Parietal lobe (tissue), 1 donor: ENCODE measurements around the gene SPTA1. TPM values are rescaled to one million over a fixed set of nuclear protein-coding genes. Genes with fewer than 3 reads are reported as not detected.

Experiments
- total RNA-seq: library from RNA; depleted of rRNA; stranded (reverse); fragments of >200 nt; gene quantifications from one replicate; pipeline ENCODE4 v1.2.3, GENCODE V29; 2014

SPTA1 gene
- total RNA-seq: 1.3 TPM

GRCh38 chr1:158686111-158687009, at the start of gene SPTA1:
SPTA1 (minus strand) TSS chr1:158686715; CDS start chr1:158686517, 198 bp downstream.

DNA sequence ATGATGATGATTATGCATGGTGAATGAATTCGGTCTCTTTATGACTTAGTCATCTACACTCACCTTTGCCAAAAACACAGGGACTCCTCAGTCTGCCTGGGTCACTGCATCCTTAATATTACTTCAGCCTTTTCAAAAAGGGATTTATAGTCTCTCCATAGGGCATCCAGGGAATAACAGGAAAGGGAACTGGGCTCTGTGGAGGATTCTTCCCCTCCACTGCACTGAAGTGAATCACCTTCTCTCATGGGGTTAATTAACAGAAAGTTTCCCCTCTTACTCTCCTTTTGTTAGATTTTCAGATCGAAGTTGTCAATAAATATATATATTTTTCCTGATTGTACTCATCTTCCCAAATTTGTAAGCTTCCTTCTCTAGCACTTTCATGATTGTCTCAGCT, 34.1 kb upstream of the SPTA1 start, which contains the start of gene OR6K3:
OR6K3 (minus strand) TSS at position 101 of the 400 bp plus-strand sequence. CDS start 2,605 bp downstream, outside the sequence.

DNA sequence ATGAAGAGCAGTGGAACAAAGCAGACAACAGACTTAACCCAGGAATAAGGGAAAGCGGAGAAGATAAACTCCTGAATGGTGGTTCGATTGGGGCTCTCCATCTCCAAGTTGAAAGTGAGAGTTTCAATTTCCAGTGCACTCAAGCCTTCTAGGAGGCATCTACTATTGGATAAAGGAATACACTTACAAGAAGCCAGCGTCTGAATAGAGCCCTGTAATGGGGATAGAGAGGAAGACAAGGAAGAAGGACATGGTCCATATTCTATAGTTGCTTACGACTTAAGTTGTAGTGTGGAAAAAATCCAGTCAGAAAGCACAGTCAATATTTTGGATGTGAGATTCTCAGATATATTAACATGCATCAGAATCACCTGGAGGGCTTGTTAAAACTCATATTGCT, 14.0 kb upstream of the SPTA1 start, which contains the start of gene OR6K2:
OR6K2 (minus strand) TSS at position 101 of the 400 bp plus-strand sequence; CDS start at position 101, 0 bp downstream.

DNA sequence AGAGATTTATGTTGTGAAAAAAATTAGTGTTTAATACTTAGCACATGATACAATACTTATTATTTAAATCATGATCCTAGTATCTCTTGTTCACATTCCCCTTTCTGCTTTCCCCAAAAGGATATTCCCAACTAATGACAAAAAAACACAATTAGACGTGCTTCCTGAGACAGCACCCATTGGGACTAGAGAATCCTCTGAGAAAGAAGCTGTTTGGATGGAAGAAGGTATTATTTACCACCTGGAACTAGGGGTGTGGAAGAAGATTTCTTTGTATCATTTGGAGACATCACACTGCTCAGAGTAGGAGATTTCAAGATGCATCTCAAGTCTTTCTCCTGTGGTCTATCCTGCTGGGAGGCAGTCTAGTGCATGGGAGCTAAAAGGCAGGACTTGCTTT, 81.5 kb downstream of the SPTA1 start, which contains the start of gene OR10Z1:
OR10Z1 (plus strand) TSS at position 301 of the 400 bp plus-strand sequence. CDS start 1,171 bp downstream, outside the sequence.

GRCh38 chr1:158579733-158580132, 106.8 kb downstream of the SPTA1 start, which contains the start of gene OR10X1:
OR10X1 (minus strand) TSS chr1:158579899; CDS start chr1:158579899, 0 bp downstream.

DNA sequence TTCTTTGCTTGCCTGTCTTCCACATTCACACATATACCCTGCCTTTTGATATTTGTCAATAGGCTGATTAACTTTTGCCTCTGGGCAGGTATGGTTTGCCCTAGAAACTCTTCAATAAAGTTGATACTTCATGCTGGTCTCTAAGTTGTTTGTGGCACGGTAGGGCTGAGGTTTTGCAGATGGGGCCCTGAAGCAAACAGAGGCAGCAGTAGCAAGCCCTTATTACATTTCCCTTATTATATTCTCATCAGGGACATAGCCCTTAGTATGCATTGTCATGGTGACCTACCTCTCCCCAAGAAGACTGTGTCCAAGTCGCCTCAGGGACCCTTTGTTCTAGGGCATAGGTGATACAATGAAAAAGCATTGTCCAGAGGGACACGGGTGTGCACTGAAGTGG, 116.0 kb downstream of the SPTA1 start, which contains the start of gene OR6P1:
OR6P1 (minus strand) TSS at position 101 of the 400 bp plus-strand sequence. CDS start 6,976 bp downstream, outside the sequence.

Other genes with a start within 250 kb of the SPTA1 start
- gene OR10K1, start 224.9 kb downstream of the SPTA1 start, total RNA-seq: not detected
- not detected for gene OR10R2, start 214.5 kb downstream of the SPTA1 start, total RNA-seq
- not detected for gene OR6Y1, start 132.3 kb downstream of the SPTA1 start, total RNA-seq
- not detected for gene OR6P1, start 116.1 kb downstream of the SPTA1 start, total RNA-seq
- gene OR10X1, start 106.8 kb downstream of the SPTA1 start, total RNA-seq: not detected
- gene OR10Z1, start 81.4 kb downstream of the SPTA1 start, total RNA-seq: not detected
- gene OR6K2, start 13.9 kb upstream of the SPTA1 start, total RNA-seq: not detected
- not detected for gene OR6K3, start 34.0 kb upstream of the SPTA1 start, total RNA-seq
- not detected for gene OR6K6, start 68.0 kb upstream of the SPTA1 start, total RNA-seq
- not detected for gene OR6N1, start 85.5 kb upstream of the SPTA1 start, total RNA-seq
- not detected for gene OR6N2, start 94.5 kb upstream of the SPTA1 start, total RNA-seq
- gene MNDA, start 144.6 kb upstream of the SPTA1 start, total RNA-seq: 1.3 TPM
- gene PYHIN1, start 244.8 kb upstream of the SPTA1 start, total RNA-seq: not detected